Measurements from ENCODE around the gene ARPC3.
A peak's percentile ranks its signal among the peaks of the same experiment; 100 is the strongest.

- TF ChIP-seq CTCF (IDR thresholded peaks at IDR 0.05), result peak; percentile 55 to 94 (median 84)
- TF ChIP-seq POLR2A (IDR thresholded peaks at IDR 0.05), result peak; percentile 45
These were observed at the start of gene ARPC3 for GRCh38 chr12:110449799-110450497.

Data from prostate gland (tissue), 2 donors.